Stimulated activated CD8-positive, alpha-beta memory T cell treated with anti-CD3 and anti-CD28 coated beads, Interleukin-7, amount 100 ng/mL, for 1 hour (primary cell): ENCODE results near the gene SPDEF.

Experiments
- DNase-seq, 2 donors: peaks; one replicate each; pipeline ENCODE4 v3.0.0-alpha.2; 2020; ENCODE audit warnings: low read depth in 2 of 2

SPDEF gene

DNA sequence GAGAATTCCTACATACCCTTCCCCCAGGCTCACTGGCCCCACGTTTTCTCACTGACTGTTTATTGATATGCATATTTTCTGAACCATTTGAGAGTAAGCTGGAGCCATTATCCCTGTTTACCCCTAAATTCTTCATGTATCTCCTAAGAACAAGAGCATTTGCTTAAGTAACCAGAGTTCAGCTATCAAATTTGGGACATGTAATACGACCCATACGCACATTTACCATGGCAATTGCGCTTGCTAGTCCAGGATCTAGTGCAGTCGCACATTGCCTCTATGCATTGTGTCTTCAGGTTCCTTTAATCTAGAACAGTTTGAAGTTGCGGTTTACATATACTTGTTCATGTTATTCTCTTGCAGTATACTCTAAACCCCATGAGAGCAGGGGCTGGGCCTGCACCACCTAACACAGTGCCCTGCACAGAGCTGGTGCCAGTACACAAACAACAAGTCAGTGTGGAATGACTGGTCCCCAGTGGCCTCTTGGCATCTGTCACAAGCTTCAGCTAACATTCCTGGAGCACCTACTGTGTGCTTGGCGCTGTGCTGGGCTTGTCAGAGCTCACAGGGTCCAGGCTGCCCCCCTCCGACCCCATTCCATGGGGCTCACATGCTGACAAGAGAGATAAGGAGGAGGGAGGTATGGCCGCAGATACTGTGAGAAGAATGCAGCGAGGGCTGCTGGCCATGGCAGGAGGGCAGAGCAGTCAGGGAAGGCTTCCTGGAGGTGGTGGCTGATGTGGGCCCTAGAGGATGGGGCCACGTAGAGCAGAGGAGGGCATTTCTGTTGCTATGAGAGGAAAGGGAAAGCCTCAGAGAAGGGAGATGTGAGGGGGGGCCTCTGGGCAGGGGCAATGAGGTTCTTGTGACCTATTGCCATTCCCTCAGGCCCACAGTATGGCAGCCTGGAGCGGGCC is 28.1 kb downstream of the SPDEF start:
- no peak for DNase-seq

DNA sequence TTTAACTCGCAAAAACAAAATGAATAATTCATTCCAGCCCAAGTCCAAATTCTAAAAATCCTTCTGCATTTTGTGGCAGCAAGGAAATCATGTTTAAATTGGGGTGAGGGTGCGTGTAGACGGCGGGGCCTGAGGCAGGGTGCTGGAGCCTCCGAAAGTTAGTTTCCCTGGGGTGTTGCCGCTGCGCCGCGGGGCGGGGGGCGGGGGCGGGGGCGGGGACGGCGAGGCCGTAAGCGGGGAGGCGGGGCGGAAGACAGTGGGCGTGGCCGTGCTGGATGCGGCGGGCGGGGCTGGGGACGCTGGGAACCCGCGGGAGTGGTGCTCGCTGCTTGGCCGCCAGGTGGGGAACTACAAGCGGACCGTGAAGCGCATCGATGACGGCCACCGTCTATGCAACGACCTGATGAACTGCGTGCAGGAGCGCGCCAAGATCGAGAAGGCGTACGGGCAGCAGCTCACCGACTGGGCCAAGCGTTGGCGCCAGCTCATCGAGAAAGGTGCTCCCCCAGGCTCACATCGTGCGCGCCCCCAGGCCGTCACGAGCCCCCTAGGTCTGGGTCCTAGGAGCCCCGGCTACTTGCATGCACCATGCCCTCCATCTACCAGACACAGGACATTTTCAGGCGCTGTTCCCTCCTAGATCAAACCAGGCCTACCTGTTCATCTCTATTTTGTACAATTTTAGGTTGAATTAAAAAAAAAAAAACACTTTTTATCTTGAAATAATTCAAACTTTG is 29.0 kb downstream of the SPDEF start:
- DNase-seq, result peak; percentile 92 to 94

DNA sequence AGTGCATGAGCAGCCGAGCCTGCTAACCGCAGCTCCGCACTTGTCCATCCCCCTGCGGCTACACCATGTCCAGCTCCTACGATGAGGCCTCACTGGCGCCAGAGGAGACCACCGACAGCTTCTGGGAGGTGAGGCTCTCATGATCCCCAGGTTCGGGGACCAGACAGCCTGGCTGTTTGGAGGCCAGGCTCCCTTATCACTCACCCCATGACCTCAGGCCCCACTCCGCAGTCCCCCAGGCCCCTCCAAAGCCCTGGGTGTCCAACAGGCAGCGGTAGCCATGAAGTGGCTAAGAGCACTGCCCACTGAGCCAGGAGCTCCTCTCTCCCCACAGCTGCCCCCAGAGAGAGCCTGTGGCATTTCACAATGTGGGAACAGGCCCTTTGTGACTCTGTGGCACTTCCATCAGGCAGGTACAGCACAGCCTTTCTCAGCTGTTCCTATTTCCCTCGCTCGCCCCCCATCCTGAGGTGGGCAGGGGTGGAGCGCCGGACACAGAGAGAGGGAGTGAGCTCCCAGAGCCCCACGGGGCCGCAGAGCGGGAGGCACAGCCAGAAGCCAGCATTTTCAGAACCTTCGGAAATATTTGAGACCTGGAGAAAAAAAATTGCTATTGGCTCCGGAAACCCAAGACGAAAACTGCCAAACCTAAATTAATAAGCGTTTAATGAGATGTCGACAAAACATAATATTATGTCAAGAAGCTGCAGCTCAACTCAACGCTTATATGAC is 29.7 kb downstream of the SPDEF start:
- no peak for DNase-seq

DNA sequence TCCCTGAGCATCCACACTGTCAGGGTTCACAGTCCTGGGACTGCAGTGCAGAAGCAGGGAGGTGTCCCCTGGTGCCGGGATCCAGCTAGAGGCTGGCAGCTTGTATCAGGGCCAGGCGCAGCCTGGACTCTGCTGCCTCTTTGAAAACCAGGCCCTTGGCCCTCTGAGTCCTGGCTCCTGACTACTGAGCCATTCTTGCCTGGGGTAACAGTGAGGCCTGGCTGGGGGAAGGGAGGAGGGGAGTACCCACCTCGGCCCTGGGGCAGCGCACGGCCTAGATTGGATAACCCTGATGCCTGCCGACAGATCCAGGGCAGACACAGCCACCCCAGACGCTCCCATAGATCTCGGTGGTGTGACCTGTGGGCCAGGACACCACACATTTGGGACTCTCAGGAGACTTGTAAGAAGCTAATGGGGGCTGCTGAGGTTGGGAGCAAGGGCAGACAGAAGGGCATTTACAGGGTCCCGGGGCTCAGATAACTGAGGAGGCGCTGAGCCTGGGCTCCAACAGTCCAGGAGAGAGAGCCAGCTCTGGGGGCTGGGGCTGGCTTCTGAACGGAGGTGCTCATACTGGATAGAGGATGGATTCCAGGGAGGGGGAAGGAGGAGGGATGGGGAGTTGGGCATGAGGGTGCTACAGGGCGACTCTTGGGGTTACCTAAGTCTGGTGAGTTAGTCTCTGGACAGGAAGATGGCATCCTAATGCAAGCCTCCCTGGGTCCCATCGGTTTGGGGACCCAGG is 30.5 kb downstream of the SPDEF start:
- DNase-seq, result no peak

DNA sequence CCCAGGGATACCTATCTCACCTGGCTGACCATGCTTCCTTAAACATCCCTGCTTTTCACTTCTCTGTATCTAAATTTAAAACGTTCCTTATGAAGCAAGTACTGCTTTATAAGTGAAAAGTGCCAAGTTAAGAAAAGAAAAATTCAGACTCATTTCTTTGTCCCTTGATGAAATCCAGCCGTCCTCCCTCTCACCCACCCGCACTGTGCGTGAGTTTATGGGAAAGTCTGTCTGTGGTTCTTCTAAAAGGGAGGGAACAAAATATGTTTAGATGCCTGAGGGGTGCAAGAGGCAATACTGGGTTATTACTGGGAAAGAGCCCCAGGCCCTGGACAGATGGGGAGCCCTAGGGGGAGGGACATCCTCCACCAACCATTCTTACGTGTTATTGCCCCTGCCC is 31.2 kb downstream of the SPDEF start:
- no peak for DNase-seq

DNA sequence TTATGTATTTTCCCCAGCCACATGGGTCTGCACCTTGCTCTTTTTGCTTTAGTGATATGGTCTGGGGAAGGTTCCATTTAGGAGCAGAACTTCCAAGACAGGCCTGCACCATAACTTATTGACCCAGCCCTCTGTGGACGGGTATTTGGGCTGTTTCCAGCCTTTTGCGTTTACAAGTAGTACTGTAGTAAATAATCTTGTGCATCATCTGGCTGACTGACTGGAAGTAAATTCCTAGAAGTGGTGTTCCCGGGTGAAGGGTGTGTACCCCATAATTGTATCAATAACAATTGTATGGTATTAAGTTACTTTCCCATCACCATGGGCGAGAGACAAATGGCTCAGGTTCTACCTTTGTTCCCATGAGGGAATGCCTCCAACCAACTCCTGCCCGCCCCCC is 31.6 kb downstream of the SPDEF start:
- no peak for DNase-seq

DNA sequence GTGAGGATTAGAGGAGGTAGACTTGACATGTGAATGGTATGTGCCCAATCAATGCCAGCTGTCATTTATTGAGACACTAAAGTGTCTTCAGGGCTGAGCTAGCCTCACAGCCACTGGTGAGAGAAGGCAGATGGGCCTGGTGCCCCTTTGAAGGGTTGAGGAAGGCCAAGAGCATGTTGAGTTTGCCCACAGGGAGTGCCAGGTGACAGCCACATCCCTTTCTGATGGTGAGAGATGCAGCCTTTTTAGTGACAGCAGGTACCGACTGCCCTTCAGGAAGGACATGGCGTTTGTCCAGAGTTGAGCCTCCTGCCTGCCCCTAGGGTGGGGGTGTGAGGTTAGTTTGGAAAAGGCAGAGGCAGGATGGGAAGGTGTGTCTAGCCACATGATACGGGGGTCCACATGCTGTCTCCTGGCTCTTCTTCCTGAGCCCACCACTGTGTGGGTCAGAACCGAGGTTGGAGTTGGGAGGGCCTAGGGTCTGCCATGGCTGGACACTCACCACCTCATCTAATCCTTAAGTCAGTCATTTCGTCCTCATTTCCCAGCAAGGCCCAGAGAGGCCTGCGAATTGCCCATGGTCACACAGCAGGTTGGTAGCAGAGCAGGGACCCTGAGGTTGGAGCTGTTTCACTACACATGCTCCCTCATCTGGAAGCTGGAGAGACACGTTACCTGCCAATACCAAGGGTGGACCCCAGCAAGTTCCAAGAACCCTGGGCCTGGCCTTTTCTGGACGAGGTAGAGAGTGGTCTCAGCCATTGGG is 32.5 kb downstream of the SPDEF start:
- DNase-seq, result no peak

DNA sequence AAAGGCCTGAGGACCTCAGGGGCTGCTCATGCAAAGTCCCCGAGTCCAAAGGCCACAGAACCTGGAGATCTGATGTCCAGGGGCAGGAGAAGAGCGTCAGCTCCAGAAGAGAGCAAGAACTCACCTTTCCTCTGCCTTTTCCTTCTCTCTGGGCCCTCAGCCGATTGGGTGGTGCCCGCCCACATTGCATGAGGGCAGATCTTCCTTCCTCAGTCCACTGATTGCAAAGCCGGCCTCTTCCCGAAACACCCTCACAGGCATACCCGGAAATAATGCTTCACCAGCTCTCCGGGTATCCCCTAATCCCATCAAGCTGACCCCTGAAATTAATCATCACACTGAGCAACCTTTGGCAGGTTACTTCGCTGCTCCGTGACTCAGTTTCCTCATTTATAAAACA is 33.4 kb downstream of the SPDEF start:
- DNase-seq, result no peak

DNA sequence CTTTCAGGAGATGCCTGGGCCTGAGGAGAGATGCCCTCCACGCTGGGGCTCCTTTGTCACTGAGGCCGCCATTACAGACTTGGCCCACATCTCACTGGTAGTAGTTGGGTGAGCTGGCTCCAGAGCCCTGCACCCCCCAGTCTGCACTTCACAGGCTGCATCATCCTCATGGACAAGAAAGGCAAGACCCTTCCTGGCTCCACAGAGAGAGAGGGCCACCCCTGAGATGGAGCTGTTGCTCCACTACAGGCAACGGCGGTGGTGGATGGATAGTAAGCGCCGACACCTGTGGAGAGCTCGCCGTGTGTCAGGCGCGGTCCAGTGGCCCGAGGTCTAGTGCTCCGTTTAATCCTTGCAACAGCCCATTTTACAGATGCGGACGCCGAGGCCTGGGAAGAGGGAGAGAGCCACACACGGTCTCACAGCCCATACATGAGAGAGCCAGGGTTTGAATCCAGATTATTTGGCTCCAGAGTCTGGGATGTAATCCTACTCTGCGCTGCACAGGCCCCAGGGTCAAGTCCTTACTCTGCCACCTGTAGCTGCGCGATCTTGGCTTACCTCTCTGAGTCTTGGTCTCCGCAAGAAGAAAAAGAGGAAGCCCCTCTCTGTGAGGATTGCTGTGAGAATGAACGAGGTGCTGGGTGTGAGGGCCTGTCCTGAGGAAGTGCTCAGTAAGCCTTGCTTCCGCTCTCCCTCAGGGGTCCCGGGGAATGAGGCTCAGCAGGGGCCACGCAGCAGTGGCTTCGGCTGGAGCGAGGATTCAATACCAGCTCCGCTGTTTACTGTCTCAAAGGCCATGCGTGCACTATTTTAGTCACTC is 34.5 kb downstream of the SPDEF start:
- no peak for DNase-seq

DNA sequence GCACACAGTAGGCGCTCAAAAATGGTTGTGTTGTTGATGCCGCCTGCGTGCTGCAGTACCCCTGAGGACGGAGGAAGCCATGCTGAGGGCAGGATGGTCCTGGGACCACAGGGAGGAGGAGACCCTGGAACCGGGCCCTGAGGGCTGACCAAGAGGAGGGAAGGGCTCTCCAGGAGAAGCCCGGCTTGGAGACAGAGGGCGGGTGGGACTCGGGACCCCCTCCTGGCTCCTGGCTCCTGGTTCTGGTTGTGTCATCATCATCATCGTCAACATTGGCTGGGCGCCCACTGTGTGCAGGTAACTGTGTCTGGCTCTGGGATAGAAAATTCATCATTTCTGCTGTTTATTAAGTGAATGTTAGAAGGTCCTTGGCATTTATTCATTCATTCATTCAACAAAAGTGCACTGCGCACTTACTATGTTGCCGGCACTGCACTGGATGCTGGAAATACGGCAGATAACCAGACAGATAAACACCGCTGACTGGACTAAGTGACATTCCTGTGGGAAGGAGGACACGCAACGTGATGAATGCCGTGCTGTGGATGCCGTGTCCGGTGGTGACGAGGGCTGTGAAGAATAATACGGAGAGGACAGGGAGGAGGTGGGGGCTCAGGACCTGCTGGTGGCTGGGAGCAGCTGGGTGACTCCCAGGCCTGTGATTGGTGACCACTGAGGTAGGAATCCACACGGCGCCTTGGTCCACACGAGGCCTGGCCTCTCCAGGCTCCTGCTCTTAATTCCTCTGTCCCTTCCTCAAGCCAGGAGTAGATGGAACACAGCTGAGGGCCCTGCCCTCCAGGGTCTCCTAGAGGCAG is 35.3 kb downstream of the SPDEF start:
- no peak for DNase-seq

DNA sequence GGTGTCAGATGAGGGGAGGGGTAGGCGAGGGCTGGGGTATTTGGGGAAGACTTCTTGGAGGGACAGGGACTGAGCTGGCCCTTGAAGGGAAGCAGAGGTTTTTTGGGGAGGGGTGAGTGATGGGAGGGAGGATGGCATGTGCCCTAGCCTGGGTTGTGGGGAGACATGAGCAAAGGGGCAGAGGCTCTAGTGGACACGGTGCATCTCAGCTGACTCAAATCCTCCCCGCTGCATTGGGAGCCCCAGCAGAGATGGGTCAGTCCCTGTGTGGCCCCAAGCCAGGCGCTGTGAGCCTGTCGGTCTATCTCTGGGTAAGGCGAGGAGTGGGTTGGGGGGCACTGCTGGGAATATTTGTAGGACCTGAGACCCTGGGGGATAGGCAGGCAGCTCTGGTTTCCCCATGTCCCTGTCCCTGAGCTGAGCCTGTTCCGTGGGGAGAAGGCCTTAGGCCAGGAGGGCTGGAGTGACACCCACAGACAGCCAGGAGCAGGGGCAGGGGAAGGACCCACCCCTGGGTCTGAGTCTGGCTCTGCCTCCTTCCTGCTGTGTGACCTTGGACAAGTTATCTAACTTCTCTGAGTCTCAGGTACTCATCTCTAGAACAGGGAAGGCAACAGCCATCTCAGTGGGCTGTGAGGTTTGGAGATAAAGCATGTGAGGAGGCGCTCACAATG is 36.0 kb downstream of the SPDEF start:
- DNase-seq, result no peak

DNA sequence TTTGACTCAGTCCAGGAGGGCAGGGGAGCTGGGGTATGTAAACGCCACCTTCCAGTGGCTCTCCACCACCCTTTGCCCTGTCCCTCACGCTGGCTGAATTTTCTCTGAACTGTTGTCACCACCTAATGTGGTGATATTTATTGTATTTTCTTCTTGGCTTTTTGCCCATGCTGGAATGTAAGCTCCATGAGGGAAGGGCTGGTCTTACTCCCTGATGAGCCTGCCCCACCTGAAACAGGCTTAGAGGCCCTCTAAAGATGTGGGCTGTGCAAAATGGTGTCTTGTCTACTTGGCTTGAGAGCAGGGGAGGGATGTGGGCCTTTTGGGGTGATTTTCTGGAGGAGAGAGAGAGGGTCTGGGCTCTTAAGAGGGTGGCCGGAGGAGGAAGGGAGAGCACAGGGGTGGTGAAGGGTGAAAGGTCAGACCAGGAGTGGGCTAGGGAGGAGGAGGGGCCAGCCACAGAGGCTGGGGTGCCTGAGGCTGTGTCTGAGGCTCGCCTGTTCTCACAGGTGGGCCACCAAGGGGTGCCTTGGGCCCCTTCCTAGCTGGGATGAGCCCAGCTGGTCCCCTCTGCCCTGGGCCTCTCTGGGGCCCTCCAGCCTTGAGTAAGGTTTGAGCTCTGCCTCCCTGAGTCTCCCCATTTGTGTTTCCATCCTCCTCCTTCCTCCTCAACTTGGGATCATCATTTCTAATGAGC is 37.3 kb downstream of the SPDEF start:
- no peak for DNase-seq

DNA sequence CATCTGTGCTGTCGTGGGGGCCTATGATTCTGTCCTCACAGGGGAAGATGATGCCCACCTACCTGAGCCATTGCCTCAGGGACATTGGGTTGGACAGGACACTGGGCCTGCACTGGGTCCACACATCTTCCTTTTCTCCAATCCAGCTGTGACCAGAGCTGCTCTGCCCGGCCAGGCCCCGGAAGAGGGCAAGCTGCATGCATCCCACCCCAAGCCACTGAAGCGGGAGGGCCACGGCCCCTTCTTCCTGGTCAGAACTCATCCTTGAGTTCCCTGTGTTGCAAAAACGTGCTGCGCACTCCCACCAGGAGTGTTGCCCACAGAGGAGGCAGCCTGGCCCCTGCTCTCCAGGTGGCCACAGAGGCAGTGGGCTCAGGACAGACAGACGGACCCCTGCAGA is 38.2 kb downstream of the SPDEF start:
- no peak for DNase-seq

DNA sequence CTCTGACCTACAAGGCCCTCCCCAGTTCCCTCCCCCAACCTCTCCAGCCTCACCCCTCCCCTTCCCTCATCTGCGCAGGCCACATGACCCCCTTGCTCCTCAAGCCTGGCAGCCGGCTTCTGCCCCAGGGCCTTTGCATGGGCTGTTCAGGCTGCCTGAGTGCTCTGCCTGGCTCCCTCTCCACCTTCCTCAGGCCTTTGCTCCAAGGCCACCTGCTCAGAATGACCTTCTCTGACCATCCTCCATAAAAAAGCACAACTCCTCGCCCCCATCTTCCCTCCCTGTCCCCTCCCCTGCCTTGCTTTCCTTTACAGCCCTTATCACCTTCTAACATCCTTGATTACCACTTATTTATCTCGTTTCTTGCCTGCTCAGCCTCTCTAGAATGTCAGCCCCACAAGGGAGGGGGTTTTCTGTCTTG is 38.7 kb downstream of the SPDEF start:
- DNase-seq, result no peak

DNA sequence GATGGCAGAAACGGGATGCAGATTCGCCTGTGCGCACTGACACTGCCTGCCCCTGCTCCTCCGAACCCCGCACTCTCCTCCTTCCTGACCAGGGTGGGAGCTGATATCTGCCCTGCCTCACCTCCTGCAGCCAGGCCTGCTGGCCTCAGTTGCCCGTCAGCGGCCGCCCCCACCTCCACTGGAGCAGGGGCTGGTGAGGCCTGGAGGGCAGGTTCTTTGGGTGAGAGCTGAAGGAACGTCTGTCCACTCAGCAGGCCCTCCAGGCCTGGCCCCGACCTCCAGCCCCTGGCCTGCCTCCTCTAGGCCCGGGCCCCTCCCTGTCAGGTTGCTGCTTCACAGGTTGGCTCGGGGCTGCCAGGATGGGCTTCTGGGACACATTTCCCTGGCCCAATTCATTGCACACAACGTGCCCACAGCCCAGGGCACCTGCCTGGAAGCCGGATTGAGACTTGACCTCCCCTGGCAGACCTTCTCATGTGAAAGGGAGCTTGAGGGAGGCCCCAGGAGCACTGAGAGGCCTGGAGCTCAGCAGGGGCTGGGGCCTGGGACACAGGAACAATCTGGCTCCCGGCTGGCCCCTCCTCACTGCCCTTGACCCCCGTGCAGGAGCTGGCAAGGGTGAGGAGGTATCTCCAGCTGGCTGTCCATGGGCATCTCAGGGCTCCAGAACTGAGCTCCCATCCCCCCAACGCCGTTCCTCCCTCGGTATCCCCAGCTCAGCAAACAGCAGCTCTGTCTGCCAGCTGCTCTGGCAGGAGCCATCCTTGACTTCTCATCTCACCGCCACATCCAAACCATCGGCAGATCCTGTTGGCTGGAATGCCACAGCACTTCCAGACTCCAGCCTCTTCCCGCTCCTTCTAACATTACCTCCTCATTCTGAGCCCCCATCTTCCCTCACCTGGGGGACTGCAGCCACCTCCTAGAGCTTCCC is 39.5 kb downstream of the SPDEF start:
- no peak for DNase-seq

DNA sequence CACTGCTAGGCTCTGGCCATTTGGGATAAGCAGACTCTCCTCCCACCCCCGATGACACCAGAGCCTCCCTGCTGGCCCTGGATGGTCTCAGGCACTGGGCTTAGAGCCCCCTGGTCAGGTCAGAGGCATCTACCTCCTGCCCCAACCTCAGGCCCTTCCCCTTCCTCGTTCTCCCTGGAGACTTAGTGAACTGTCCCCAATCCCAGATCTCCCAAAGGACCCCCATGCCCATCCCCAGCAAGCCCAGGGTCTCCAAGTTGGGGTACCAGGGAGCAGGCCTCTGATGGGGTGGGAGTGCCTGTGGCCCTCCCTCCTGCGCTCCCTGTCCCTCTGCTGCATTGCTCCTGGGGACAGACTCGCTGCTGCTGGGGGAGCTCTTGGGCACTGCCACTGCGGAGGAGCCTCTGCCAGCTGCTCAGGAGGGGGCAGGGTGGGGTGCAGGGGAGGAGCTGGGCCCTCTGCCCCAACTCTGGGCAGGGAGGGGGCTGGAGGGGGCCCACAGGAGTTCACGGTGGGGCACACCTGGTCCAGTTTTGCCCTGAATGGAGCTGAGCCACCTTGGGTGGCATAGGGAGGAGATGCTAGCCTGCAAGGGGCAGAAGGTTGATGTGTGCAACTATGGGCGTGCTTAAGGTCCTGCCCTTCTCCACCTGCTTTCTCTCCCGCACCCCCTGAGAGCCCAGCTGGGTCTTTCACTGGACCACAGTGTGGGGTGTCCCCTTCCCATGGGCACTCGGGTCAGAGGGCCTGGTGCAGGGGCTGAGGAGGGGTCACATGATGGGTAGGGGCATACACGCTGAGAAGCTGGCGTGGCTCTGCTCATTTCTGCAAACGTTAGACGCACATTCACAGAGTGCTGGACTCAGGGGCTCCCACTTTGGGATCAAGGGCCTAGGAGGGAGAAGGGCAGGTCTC is 40.4 kb downstream of the SPDEF start:
- DNase-seq, result no peak
